Mucosa of stomach (tissue), 1 donor: ENCODE results near the gene SLC6A7.

ENCODE experiments used
- H3K27me3 ChIP-seq: one replicate; pipeline ENCODE4 v1.7.0; 2013; ENCODE audit warnings: mild to moderate bottlenecking, low read length; ENCODE audit not compliant: control insufficient read depth, insufficient read depth
- H3K36me3 ChIP-seq: one replicate; pipeline ENCODE4 v1.7.0; 2013; ENCODE audit warnings: low read length; ENCODE audit not compliant: control insufficient read depth, insufficient read depth
- H3K4me1 ChIP-seq: one replicate; pipeline ENCODE4 v1.7.0; 2013; ENCODE audit warnings: mild to moderate bottlenecking, low read length; ENCODE audit not compliant: control insufficient read depth, insufficient read depth
- H3K4me3 ChIP-seq: one replicate; pipeline ENCODE4 v1.7.0; 2013; ENCODE audit warnings: low read length
- H3K9ac ChIP-seq: one replicate; pipeline ENCODE4 v1.7.0; 2013; ENCODE audit warnings: mild to moderate bottlenecking, low read length, moderate library complexity
- H3K9me3 ChIP-seq: one replicate; pipeline ENCODE4 v1.7.0; 2013; ENCODE audit warnings: mild to moderate bottlenecking, low read length, moderate library complexity; ENCODE audit not compliant: control insufficient read depth
- donor health status: Pancreatic carcinoma.

The SLC6A7 gene

GRCh38 chr5:150208187-150209098 is 18.6 kb downstream of the SLC6A7 start:
- Histone ChIP-seq H3K9ac (no peak overlapping the region), H3K4me1 (peaks cover 19% of the 10 kb centered on the region), H3K36me3 (no peaks in the 10 kb centered on the region), H3K27me3 (peaks cover 12% of the 10 kb centered on the region), H3K4me3 (no peak overlapping the region), H3K9me3 (no peaks in the 10 kb centered on the region)

- Histone ChIP-seq H3K9me3 (no peaks in the 10 kb centered on the region), H3K36me3 (no peaks in the 10 kb centered on the region), H3K4me1 (peaks cover 24% of the 10 kb centered on the region), H3K9ac (no peak overlapping the region), H3K4me3 (no peak overlapping the region), H3K27me3 (peaks cover 12% of the 10 kb centered on the region)
Observed at GRCh38 chr5:150209099-150209635, 19.3 kb downstream of the SLC6A7 start.

DNA sequence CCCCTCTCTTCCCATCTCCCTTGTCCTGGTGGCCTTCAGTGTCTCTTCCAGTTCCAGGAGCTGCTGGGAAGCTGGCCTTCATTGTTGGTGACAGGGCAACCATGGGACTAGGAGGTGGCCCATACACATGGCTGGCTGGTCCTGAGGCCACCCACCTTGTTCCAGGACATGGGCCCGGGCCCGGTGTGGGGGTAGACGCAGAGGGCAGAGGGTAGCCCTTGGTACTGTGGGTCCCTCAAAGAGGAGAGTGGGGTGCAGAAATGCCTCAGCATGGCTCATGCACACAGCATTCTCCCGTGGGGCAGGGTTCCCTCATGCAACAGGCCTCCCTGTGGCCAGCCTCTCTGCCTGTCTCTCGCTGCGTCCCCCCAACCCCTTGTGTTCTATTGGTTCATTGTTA is 20.8 kb downstream of the SLC6A7 start:
- Histone ChIP-seq H3K9me3 (no peaks in the 10 kb centered on the region), H3K9ac (no peak overlapping the region), H3K36me3 (no peaks in the 10 kb centered on the region), H3K27me3 (peaks cover 12% of the 10 kb centered on the region), H3K4me3 (no peak overlapping the region), H3K4me1 (peaks cover 31% of the 10 kb centered on the region)

- peaks cover 39% of the 10 kb centered on the region for H3K4me1 ChIP-seq
- no peaks in the 10 kb centered on the region for H3K36me3 ChIP-seq
- H3K9me3 ChIP-seq = no peaks in the 10 kb centered on the region
- no peak overlapping the region for H3K9ac ChIP-seq
- H3K27me3 ChIP-seq = peaks cover 12% of the 10 kb centered on the region
- H3K4me3 ChIP-seq = no peak overlapping the region
Observed at GRCh38 chr5:150211156-150212030, 21.5 kb downstream of the SLC6A7 start.

DNA sequence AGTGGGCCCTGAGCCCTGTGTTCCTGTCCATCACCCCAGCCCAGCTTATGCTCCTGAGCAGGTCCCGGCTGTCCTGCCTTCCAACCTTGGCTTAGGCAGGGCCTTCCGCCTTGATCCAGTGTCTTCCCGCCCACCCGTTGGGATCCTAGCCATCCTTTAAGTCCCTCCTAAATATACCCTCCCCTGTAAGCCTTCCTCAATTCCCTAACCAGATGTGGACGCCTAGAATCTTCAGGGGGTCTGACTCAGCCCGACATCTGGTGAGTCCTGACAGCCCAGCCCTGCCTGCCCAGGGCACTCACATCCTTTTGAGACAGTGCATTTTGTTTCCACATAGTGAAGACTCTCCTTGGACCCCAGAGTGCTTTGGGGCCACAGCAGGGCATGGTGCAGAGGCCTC is 23.7 kb downstream of the SLC6A7 start:
- Histone ChIP-seq H3K4me1 (peaks cover 54% of the 10 kb centered on the region), H3K9ac (no peak overlapping the region), H3K27me3 (peaks cover 6% of the 10 kb centered on the region), H3K9me3 (no peaks in the 10 kb centered on the region), H3K4me3 (no peak overlapping the region), H3K36me3 (no peaks in the 10 kb centered on the region)

- Histone ChIP-seq H3K4me3 (no peak overlapping the region), H3K36me3 (no peaks in the 10 kb centered on the region), H3K4me1 (peaks cover 47% of the 10 kb centered on the region), H3K9ac (no peak overlapping the region), H3K27me3 (peaks cover 3% of the 10 kb centered on the region), H3K9me3 (no peaks in the 10 kb centered on the region)
Observed at GRCh38 chr5:150214289-150214688, 24.4 kb downstream of the SLC6A7 start.

DNA sequence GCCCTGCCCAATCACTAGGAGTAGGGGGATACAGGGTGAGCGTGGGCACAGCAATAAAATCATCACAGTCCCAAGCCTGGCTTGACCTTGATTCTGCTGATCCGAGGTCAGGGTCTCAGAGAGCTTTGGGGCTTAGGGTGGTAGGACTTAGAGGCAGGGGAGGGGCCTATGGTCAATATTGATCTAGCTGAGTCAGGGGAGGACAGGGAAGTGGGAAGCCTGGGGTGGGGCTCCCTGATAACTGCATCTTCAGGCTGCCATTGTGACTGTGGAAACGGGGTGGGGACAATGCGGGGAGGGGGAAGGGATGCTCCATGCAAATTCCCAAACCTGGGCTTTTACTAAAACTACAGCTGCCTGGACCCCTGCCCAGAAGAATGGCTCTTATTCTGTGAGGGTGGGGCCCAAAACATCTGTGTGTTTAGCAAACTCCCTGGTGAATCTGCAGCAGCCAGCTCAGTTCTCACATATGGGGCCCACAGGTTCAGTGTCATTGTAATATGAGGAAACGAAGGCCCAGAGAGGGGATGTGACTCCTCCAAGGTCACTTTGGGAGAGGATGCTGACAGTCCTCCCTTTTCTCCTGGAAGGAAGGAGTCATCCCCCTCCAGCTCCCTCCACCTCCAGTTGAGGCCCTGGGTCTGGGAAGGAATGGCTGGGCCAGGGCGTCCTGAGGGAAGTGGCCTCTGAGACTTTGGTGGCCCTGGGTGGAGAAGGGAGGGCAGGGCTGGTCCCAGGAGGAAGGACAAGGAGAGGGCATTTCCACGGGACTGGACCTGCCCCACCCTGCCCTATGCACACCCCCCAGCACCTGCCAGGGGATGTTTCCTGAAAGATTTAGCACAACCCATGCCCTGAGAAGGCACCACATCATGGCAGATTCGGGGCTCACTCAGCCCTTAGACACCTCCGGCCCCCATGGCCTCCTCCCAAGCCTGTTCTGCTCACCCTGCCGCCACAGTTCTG is 26.4 kb downstream of the SLC6A7 start:
- Histone ChIP-seq H3K9me3 (no peaks in the 10 kb centered on the region), H3K27me3 (peaks cover 3% of the 10 kb centered on the region), H3K9ac (no peak overlapping the region), H3K36me3 (no peaks in the 10 kb centered on the region), H3K4me3 (no peak overlapping the region), H3K4me1 (peaks cover 39% of the 10 kb centered on the region)

DNA sequence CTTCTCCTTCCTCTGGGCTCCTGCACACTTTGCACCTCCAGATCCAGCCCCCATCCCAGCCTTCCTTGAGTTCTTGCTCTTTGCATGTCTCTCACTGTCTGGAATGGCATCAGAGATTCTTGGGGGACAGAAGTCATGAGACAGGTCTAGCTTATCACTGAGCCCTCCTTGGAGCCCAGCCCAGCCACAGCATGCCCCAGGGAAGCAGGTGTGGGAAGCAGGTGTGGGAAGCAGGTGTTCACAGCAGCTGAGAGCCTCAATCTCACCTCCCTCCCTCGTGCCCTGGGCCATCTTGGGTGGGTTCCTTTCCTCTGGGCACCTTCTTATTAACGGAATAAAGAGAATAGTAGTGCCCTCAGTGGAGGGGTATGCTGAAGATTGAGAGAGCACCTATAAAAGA is 27.2 kb downstream of the SLC6A7 start:
- Histone ChIP-seq H3K4me3 (no peak overlapping the region), H3K9ac (no peak overlapping the region), H3K27me3 (no peaks in the 10 kb centered on the region), H3K4me1 (peaks cover 36% of the 10 kb centered on the region), H3K36me3 (no peaks in the 10 kb centered on the region), H3K9me3 (no peaks in the 10 kb centered on the region)

DNA sequence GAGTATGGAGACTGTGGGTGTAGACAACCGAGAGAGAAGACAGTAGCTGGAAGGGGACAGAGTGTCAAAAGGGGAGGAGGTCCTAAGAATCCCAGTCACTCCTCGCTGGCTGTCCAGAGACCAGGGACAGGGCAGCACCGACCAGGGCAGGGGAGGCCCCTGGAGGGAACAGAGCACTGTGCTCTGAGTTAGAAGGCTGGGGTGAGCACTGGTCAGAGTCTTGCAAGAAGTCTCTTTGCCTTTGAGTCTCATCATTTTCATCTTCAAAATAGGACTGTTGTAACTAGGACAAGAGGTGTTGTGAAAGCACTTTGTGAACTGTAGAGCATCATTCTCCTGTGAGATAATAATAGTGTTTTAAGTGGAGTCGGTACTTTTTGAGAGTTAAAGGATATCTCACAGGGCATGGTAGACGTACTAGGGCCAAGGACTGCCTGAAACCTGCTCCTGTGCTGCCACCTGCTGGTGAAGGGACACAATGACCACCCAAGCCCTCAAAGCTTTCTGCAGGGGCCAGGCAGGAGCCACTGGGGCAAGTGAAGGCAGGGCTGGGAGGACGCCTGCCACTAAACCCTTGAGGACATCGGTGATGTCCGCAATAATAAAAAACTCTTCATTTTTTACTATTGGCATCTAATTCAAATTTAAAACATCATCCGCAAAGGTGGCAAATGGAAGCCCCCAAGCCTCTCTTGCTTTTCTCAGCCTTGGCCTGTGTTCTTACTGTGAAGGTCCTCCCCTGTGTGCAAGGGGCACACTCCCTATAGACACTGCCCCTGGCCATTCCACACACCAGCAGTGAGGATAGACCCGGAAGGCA is 28.2 kb downstream of the SLC6A7 start:
- no peaks in the 10 kb centered on the region for H3K27me3 ChIP-seq
- no peak overlapping the region for H3K9ac ChIP-seq
- H3K4me1 ChIP-seq = peaks cover 36% of the 10 kb centered on the region
- H3K36me3 ChIP-seq = no peaks in the 10 kb centered on the region
- H3K4me3 ChIP-seq = no peak overlapping the region
- no peaks in the 10 kb centered on the region for H3K9me3 ChIP-seq

GRCh38 chr5:150218693-150219035 is 28.8 kb downstream of the SLC6A7 start:
- peaks cover 34% of the 10 kb centered on the region for H3K4me1 ChIP-seq
- H3K36me3 ChIP-seq = no peaks in the 10 kb centered on the region
- no peak overlapping the region for H3K9ac ChIP-seq
- H3K27me3 ChIP-seq = no peaks in the 10 kb centered on the region
- H3K9me3 ChIP-seq = no peaks in the 10 kb centered on the region
- H3K4me3 ChIP-seq = no peak overlapping the region

GRCh38 chr5:150219142-150219541 is 29.3 kb downstream of the SLC6A7 start:
- Histone ChIP-seq H3K4me1 (peaks cover 31% of the 10 kb centered on the region), H3K9ac (no peak overlapping the region), H3K4me3 (no peak overlapping the region), H3K36me3 (no peaks in the 10 kb centered on the region), H3K9me3 (no peaks in the 10 kb centered on the region), H3K27me3 (no peaks in the 10 kb centered on the region)
